GM12865 (cell line): ENCODE results near the gene PPA1.

Experiments used
- DNase-seq: peaks from one replicate; pipeline ENCODE4 v3.0.0; 2010; ENCODE audit warnings: low read depth
- H3K4me3 ChIP-seq: 2 replicates; pipeline ENCODE4 v1.5.1; 2011; ENCODE audit warnings: mild to moderate bottlenecking, low read depth, low read length, control low read depth
- TF ChIP-seq, protein P1 (sequence below): IDR thresholded peaks from 2 replicates; pipeline ENCODE4 v1.5.1; 2011; ENCODE audit warnings: low read length, control low read depth, low read depth, inconsistent platforms; ENCODE audit not compliant: insufficient read depth; ENCODE audit errors: missing control alignments

PPA1 gene

DNA sequence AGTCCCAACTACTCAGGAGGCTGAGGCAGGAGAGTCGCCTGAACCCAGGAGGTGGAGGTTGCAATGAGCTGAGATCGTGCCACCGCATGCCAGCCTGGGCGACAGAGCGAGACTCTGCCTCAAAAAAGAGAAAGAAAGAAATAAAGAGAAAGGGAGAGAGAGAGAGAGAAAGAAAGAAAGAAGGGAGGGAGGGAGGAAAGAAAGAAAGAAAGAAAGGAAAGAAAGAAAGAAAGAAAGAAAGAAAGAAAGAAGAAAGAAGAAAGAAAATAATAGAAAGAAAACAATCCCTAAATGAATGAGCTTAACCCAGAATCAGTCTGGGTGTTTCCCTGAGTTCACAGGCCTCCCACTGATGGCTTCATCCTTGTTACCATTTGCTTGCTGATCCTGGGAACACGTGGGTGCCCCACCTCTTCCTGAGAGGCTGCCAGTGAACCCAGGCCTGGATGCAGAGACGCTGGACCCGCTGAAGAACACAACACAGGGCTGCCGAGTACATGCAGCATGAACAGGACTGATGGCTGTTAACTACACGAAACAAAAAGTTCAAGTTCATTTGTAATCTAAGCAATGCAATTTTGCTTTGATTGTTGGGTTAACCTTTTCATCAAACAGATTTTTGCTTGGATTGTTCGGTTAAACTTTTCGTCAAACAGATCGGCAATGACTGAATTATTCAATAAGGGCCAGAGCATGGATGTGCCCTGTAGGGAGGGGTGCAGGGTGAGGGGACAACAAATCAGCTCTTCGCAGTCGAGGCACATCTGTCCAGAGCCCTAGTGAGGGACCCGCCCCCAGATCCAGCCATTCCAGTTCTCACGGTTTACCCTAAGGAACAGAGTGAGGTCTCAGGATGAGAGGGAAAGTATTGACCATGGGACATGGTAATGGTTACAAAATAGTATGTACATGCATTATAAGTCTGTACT is 39.0 kb upstream of the PPA1 start:
- no peak for DNase-seq
- no peak overlapping the region for H3K4me3 ChIP-seq
- TF ChIP-seq, protein P1, sequence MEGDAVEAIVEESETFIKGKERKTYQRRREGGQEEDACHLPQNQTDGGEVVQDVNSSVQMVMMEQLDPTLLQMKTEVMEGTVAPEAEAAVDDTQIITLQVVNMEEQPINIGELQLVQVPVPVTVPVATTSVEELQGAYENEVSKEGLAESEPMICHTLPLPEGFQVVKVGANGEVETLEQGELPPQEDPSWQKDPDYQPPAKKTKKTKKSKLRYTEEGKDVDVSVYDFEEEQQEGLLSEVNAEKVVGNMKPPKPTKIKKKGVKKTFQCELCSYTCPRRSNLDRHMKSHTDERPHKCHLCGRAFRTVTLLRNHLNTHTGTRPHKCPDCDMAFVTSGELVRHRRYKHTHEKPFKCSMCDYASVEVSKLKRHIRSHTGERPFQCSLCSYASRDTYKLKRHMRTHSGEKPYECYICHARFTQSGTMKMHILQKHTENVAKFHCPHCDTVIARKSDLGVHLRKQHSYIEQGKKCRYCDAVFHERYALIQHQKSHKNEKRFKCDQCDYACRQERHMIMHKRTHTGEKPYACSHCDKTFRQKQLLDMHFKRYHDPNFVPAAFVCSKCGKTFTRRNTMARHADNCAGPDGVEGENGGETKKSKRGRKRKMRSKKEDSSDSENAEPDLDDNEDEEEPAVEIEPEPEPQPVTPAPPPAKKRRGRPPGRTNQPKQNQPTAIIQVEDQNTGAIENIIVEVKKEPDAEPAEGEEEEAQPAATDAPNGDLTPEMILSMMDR: no peak

DNA sequence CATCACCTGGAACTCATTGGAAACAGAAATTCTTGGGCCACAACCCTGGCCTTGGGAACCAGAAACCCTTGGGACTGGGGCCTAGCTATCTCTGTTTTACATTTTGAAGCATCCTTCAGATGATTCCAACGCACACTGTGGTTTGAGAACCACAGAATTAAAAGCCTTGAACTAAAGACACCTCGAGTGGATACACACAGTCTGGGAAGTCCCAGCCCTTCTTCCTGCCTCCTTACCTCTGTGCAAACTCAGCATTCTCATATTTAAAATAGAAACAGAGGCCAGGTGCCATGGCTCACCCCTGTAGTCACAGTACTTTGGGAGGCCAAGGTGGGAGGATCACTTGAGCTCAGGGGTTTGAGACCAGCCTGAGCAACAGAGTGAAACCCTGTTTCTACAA is 37.7 kb upstream of the PPA1 start:
- H3K4me3 ChIP-seq: no peak overlapping the region
- DNase-seq: peak; percentile 64
- TF ChIP-seq, protein P1: no peak

DNA sequence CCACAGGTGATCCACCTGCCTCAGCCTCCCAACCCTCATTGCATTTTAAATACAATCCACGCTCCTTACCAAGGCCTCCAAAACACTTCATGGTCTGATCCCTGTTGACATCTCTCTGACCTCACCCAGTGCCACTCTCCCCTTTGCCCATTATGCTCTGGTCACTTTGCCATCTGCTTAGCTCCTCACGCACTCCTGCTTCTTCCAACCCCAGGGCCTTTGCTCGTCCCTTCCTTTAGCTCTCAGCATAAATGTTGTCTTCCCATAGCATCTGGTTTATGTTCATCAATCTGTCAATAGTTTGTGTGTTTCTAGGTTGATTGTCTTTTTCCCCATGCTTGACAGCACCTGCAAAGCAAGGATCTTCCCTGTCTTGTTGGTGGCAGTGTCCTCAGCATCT is 36.5 kb upstream of the PPA1 start:
- DNase-seq: no peak

DNA sequence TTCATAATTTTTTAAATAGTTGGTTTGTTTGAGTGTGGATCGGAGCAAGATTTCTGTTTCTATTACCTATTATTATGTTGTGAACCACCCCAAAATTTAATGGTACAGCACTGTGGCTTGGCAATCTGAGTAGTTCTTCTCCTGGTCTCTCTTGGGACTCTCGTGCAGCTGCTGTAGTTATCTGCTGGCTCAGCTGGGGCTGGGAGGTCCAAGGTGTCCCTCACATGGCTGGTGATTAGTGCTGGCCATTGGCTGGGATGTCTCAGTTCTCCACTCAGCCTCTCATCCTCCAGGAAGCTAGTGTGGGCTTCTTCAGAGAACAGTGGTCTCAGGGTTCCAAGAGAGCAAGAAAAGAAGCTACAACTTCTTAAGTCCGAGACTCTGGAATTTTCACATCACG is 35.1 kb upstream of the PPA1 start:
- H3K4me3 ChIP-seq: no peak overlapping the region
- DNase-seq: no peak
- TF ChIP-seq, protein P1: no peak

More for the DNA sequence above, 36.5 kb upstream of the PPA1 start:
- TF ChIP-seq, protein P1: no peak
- no peak overlapping the region for H3K4me3 ChIP-seq

DNA sequence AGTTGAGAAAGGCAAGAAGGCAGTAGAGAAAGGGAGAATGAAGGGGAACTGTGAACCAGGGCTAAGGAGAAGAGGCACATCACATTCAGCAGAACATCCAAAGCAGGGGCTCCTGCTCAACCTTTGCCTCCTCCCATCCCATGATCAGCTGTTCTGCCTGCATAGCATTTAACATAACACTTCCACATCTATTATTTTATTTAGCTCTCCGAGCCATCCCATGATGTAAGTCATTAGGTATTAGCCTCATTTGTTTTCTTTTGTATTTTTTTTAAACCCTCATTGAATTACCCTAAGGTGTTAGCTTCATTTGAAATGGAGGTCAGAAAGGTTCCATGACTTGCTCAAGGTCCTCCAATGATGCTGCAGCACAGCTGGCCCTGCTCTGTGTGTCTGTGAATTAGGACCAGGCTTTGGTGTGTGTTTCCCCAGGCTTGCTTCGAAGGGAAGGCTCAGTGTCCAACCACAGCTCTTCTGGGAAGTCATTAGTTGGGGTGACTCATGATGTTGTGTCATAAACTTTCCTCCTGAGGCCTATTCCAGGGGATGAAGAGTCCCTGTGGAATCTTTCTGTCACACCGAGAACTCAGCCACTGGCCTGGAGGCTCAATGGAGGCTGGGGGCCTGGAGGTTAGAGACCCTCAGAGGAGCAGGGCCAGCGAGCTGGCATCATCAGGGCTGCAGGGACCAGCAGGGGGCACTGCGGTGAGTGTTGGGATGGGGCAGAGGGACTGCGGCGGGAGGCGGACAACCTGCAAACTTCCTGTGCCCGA is 34.1 kb upstream of the PPA1 start:
- TF ChIP-seq, protein P1: peak; percentile 52
- peak; percentile 41 for DNase-seq
- no peak overlapping the region for H3K4me3 ChIP-seq

DNA sequence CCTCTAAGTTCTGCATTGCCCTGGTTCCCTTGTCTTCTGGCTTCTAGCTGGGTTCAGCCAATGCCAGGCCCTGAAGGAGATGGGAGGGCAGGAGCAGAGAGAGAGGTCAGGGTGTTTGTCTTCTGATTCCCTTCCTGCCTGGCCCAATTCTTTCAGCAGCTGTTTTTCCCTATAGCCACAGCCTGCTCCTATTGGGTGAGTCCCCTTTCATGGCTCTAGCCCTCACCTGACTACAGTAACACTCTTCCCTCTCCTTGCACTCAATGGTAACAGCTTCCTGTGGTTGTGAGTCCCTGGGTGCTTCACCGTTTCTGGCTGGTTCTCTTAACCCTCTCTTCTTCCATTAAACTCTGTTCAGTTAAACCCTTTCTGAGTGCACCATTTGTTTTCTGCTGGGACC is 33.5 kb upstream of the PPA1 start:
- TF ChIP-seq, protein P1: no peak
- no peak for DNase-seq
- H3K4me3 ChIP-seq: no peak overlapping the region
